GM12891 (cell line): ENCODE results near the gene WRNIP1.

Experiments
- POLR2A ChIP-seq: IDR thresholded peaks from 2 replicates; pipeline ENCODE4 v1.6.1; 2011; ENCODE audit warnings: low read depth, low read length, control low read depth
- POLR2AphosphoS5 ChIP-seq: IDR thresholded peaks from 2 replicates; pipeline ENCODE4 v1.6.1; 2011; ENCODE audit warnings: low read depth, low read length, control low read depth

DNA sequence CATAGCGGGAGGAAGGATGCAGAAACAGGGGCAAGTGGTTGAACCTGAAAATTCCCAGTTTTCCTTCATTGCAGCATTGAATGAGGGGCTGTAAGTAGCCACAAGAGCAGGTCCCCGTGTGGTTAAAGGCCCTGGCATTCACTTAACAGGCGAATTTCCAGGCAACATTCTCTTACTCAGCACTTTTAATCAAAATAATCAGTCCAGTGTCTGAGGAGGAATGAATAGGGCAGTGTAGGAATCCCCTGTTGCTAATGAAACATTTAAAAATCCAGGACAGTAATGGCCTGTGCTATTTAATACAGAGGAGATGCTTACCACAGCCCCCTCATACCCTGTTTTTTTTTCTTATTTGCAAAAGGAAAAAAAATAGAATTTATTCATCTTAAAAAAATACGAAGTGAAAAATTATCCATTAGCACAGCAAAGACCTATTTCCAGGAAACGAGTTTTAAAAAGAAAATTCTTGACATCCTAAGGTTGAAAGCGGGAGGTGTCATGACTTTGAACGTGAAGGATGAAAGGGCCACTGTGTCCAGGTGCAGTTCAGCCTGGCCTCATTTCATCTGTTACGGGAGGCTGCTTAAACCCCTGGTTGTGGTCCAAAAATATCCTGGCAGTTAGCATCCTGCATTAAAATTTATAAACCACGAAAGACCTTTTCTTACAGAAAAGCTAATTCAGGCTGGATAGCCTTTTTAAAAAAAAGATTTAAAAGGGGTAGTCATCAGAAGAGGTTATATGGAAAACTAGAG lies 34.7 kb upstream of the WRNIP1 start:
- TF ChIP-seq POLR2A (no peak), POLR2AphosphoS5 (no peak)
